GM12878 (cell line): ENCODE results near the gene ABTB1.

Experiments
- BACH1 ChIP-seq: fragments of 450-650 bp; IDR thresholded peaks from 2 replicates; pipeline ENCODE4 v1.6.1; 2017; ENCODE audit warnings: mild to moderate bottlenecking, borderline replicate concordance
- CBX5 ChIP-seq: sonication (generic); IDR thresholded peaks from 2 replicates; pipeline ENCODE4 v1.6.1; 2016; ENCODE audit warnings: low read depth, moderate library complexity, mild to moderate bottlenecking, inconsistent platforms
- EZH2 ChIP-seq: IDR thresholded peaks from 2 replicates; pipeline ENCODE4 v1.6.1; 2012; ENCODE audit warnings: low read depth, mild to moderate bottlenecking, control low read depth, inconsistent platforms, low read length, borderline replicate concordance; ENCODE audit not compliant: control insufficient read depth
- FOXK2 ChIP-seq: fragments of 450-650 bp; IDR thresholded peaks from 2 replicates; pipeline ENCODE4 v1.6.1; 2017; ENCODE audit warnings: mild to moderate bottlenecking, moderate library complexity
- NBN ChIP-seq: fragments of 450-650 bp; IDR thresholded peaks from 2 replicates; pipeline ENCODE4 v1.6.1; 2016
- NFIC ChIP-seq: IDR thresholded peaks from 2 replicates; pipeline ENCODE4 v1.6.1; 2012; ENCODE audit warnings: low read depth, mild to moderate bottlenecking, inconsistent platforms, low read length, moderate library complexity
- POLR2A ChIP-seq: IDR thresholded peaks from 2 replicates; pipeline ENCODE4 v1.6.1; 2011; ENCODE audit warnings: low read depth, mild to moderate bottlenecking, low read length
- POLR2AphosphoS5 ChIP-seq: IDR thresholded peaks from 2 replicates; pipeline ENCODE4 v1.6.1; 2011; ENCODE audit warnings: mild to moderate bottlenecking, low read length, inconsistent platforms
- RAD21 ChIP-seq: IDR thresholded peaks from 2 replicates; pipeline ENCODE4 v1.6.1; 2011; ENCODE audit warnings: mild to moderate bottlenecking, low read depth, low read length, moderate library complexity; ENCODE audit not compliant: insufficient read depth
- SIN3A ChIP-seq: IDR thresholded peaks from 2 replicates; pipeline ENCODE4 v1.6.1; 2012; ENCODE audit warnings: low read depth, low read length, improper control_type of control experiment
- YY1 ChIP-seq: IDR thresholded peaks from 2 replicates; pipeline ENCODE4 v1.6.1; 2011; ENCODE audit warnings: low read depth, mild to moderate bottlenecking, low read length
- ZNF274 ChIP-seq: IDR thresholded peaks from one replicate; pipeline ENCODE4 v1.8.0; 2011; ENCODE audit not compliant: insufficient read length, insufficient read depth
- TF ChIP-seq, protein P1 (sequence below), 3 experiments: IDR thresholded peaks in 2 of 3; conservative IDR thresholded peaks in 1 of 3; 2 replicates each; pipeline ENCODE4 v1.5.1; 2011; ENCODE audit warnings: low read depth in 3 of 3, low read length in 3 of 3, mild to moderate bottlenecking in 3 of 3, control low read depth in 2 of 3, moderate library complexity in 2 of 3, inconsistent platforms in 1 of 3, mixed read lengths in 1 of 3; ENCODE audit not compliant: control insufficient read depth in 2 of 3, insufficient read depth in 1 of 3; ENCODE audit errors: extremely low read depth in 1 of 3
- TF ChIP-seq, protein P2 (sequence below): fragments of 450-650 bp; IDR thresholded peaks from 2 replicates; pipeline ENCODE4 v1.6.1; 2018; ENCODE audit warnings: mild to moderate bottlenecking, low read depth, moderate library complexity; ENCODE audit not compliant: partially characterized antibody

DNA sequence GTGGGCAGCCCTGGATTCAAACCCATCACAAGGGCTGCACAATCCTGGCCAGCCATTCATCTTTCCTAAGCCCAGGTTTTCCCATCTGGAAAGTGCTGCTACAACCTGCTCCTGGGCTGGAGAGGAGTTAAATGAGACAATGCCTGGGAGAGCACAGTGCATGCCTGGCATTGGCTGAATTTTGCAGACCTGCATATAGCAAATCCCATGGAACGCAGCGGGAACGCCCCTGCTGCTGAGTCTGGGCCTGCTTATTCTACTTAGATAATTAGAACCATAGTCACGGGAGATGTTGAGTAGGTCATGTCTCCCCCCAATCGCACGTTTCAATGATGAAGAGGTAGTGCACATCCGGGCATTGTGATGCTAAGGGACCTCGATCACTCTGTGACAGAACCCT lies 46.6 kb downstream of the ABTB1 start:
- TF ChIP-seq ZNF274 (no peak), EZH2 (no peak), SIN3A (no peak), POLR2AphosphoS5 (no peak), BACH1 (no peak), CBX5 (no peak), FOXK2 (no peak), POLR2A (no peak), NFIC (no peak), NBN (no peak), YY1 (no peak), RAD21 (no peak)
- TF ChIP-seq, protein P1, sequence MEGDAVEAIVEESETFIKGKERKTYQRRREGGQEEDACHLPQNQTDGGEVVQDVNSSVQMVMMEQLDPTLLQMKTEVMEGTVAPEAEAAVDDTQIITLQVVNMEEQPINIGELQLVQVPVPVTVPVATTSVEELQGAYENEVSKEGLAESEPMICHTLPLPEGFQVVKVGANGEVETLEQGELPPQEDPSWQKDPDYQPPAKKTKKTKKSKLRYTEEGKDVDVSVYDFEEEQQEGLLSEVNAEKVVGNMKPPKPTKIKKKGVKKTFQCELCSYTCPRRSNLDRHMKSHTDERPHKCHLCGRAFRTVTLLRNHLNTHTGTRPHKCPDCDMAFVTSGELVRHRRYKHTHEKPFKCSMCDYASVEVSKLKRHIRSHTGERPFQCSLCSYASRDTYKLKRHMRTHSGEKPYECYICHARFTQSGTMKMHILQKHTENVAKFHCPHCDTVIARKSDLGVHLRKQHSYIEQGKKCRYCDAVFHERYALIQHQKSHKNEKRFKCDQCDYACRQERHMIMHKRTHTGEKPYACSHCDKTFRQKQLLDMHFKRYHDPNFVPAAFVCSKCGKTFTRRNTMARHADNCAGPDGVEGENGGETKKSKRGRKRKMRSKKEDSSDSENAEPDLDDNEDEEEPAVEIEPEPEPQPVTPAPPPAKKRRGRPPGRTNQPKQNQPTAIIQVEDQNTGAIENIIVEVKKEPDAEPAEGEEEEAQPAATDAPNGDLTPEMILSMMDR (IDR thresholded peaks at IDR 0.05 in 2 of 3, conservative IDR thresholded peaks at IDR 0.05 in 1 of 3; ENCODE audit: control insufficient read depth in 2 of 3, extremely low read depth in 1 of 3, insufficient read depth in 1 of 3, low read depth in 3 of 3, low read length in 3 of 3): no peak
- TF ChIP-seq, protein P2, sequence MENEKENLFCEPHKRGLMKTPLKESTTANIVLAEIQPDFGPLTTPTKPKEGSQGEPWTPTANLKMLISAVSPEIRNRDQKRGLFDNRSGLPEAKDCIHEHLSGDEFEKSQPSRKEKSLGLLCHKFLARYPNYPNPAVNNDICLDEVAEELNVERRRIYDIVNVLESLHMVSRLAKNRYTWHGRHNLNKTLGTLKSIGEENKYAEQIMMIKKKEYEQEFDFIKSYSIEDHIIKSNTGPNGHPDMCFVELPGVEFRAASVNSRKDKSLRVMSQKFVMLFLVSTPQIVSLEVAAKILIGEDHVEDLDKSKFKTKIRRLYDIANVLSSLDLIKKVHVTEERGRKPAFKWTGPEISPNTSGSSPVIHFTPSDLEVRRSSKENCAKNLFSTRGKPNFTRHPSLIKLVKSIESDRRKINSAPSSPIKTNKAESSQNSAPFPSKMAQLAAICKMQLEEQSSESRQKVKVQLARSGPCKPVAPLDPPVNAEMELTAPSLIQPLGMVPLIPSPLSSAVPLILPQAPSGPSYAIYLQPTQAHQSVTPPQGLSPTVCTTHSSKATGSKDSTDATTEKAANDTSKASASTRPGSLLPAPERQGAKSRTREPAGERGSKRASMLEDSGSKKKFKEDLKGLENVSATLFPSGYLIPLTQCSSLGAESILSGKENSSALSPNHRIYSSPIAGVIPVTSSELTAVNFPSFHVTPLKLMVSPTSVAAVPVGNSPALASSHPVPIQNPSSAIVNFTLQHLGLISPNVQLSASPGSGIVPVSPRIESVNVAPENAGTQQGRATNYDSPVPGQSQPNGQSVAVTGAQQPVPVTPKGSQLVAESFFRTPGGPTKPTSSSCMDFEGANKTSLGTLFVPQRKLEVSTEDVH: no peak
